Stimulated activated CD8-positive, alpha-beta memory T cell treated with anti-CD3 and anti-CD28 coated beads, Interleukin-7, amount 100 ng/mL, for 1 hour (primary cell): ENCODE measurements around the gene LLGL1.
A peak's percentile ranks its signal among the peaks of the same experiment; 100 is the strongest.

Source experiments
- DNase-seq, 2 donors: peaks; one replicate each; pipeline ENCODE4 v3.0.0-alpha.2; 2020; ENCODE audit warnings: low read depth in 2 of 2

Gene LLGL1

DNA sequence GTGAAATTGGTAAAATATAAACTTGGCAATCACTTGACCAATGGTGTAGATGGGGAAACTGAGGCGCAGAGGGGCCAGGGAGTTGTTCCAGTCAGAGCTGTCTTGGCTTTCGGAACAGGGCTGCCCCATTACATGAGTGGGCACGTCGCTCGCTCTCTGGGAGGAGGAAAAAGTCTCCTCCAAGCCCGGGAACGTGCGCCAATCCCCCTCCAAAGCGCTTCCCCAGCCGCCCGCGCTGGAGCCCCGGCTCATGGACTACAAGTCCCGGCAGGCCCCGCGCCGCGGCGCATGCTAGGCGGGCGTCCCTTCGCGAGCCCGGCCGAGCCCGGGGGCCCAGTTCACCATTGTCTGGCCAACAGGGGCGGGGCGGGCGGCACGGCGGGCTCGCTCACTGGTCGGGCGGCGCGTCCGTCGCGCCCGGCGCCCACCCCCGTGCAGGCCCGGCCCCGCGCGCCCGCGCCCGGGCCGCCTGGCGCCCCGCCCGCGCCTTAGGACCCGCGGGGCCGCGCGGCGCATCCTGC lies at the start of gene LLGL1:
LLGL1 (plus strand) TSS at position 515 of the 521 bp plus-strand sequence. CDS start 48 bp downstream, outside the sequence.
- peak; percentile 89 to 93 for DNase-seq

- DNase-seq = no peak
Measured at GRCh38 chr17:18176176-18176575, 49.3 kb upstream of the LLGL1 start.

GRCh38 chr17:18177133-18177532 lies 48.3 kb upstream of the LLGL1 start:
- DNase-seq = no peak

- DNase-seq = no peak
Measured at GRCh38 chr17:18177722-18178121, 47.7 kb upstream of the LLGL1 start.

GRCh38 chr17:18179196-18179595 lies 46.2 kb upstream of the LLGL1 start:
- DNase-seq = no peak

DNA sequence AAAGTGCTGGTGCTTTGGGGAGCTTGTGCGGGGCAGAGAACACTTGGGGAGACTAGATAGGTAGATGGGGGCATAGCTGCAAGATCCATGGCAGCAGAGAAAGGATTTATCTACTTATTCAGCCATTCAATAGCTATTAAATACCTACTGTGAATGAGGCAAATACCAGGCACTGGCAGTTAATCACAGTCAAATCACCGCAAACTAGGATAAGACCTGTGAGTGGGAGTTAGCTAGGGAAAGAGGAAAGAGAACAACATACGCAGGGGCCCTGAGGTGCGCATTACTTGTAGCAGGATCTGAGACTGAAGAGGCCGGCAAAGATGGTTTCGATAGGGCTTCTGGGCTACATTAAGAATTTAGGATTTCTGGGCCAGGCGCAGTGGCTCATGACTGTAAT lies 45.6 kb upstream of the LLGL1 start:
- DNase-seq = no peak

GRCh38 chr17:18181358-18181757 lies 44.1 kb upstream of the LLGL1 start:
- DNase-seq = no peak

DNA sequence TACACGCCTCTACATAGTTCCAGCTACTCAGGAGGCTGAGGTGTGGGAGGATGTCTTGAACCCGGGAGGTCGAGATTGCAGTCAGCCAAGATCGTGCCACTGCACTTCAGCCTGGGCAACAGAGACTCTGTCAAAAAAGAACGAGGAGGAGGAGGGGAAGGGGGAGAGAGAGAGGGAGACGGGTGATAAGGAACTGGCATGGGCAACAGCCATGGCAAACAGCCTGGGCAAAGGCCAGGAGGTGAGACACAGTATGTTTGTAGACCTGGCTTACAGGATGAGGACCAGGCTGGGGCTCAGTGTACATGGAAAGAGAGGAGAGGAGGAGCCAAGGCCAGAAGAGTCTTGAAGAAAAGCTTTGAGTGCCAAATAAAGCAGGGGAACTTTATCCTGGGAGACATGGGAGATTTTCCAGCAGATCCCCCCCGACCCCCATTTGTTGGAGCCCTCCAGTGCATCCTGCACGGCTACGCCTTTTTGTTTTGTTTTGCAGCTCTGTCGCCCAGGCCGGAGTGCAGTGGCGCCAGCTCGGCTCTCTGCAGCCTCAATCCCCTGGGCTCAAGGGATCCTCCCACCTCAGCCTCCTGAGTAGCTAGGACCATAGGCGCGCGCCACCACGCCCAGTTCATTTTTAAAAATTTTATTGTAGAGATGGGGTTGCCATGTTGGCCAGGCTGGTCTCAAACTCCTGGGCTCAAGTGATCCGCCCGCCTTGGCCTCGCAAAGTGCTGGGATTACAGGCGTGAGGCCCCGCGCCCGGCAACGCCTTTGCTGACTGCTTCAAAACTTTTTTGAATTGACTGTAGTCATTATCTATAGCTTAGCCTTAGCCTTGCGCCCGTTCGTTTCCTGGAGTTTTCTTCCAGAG lies 43.1 kb upstream of the LLGL1 start:
- DNase-seq = no peak

DNA sequence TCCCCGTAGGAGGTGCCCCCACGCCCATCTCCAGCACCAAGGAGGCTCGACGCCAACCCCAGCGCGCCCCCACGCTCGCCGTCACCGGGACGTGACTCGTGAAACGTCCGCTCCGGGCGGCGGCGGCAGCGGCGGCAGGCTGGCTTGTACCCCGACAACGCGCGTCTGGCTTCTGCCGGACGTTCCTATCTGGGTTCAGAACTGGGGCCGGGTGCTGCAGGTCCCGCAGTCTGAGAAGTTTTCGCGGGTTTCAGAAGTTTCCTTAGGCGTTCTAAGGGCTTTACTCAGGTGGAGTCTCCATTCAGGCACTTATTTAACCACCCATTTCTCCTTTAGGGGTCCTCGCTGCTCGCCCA lies 42.5 kb upstream of the LLGL1 start:
- DNase-seq = peak; percentile 59 to 63

DNA sequence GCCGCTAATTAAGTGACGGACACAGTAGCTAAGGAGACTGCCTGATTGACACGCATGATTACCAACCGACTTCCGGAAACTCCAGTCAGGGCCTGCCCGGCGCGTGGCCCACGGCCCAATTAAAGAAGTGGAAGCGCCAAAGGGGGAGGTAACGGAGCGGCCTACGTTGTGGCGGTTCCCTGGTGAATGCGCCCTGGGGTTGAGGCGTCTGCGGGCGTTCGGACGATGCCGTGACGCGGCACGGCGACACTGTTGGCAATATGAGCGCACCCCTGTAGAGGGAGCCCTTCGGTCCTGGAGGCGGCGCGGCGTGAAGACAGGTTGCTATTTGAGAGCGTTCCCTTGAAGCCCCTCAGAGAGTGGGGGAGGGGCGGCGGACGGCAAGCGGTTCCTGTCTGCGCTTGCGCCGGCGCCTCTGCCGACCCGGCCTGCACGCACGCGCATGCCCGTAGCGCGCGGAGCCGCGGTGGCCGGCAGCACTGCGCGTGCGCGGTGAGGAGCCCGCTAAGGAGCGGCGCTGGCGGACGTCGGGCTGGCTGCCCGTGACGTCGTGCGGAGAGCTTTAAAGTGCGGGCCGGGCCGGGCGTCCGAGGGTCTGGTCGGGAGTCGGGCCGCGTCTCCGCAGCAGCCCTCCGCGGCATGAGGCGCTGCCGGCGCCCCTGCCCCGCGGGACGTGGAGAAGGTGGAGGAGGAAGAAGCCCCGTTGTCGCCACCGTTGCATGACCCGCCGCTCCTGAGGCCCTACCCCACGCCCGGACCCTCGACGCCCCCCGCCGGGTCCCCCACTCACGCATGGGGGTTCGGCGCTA lies 41.9 kb upstream of the LLGL1 start, which contains the start of gene ALKBH5:
ALKBH5 (plus strand) TSS at position 495 of the 809 bp plus-strand sequence. CDS start 416 bp downstream, outside the sequence.
- peak; percentile 89 to 92 for DNase-seq

DNA sequence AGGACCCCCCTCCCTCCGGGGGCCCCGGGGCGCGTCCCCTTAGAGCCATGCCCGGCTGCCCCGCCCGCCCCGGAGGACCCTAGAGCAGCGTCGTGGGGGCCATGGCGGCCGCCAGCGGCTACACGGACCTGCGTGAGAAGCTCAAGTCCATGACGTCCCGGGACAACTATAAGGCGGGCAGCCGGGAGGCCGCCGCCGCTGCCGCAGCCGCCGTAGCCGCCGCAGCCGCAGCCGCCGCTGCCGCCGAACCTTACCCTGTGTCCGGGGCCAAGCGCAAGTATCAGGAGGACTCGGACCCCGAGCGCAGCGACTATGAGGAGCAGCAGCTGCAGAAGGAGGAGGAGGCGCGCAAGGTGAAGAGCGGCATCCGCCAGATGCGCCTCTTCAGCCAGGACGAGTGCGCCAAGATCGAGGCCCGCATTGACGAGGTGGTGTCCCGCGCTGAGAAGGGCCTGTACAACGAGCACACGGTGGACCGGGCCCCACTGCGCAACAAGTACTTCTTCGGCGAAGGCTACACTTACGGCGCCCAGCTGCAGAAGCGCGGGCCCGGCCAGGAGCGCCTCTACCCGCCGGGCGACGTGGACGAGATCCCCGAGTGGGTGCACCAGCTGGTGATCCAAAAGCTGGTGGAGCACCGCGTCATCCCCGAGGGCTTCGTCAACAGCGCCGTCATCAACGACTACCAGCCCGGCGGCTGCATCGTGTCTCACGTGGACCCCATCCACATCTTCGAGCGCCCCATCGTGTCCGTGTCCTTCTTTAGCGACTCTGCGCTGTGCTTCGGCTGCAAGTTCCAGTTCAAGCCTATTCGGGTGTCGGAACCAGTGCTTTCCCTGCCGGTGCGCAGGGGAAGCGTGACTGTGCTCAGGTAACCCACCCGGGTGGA lies 41.0 kb upstream of the LLGL1 start:
- peak; percentile 36 to 48 for DNase-seq

DNA sequence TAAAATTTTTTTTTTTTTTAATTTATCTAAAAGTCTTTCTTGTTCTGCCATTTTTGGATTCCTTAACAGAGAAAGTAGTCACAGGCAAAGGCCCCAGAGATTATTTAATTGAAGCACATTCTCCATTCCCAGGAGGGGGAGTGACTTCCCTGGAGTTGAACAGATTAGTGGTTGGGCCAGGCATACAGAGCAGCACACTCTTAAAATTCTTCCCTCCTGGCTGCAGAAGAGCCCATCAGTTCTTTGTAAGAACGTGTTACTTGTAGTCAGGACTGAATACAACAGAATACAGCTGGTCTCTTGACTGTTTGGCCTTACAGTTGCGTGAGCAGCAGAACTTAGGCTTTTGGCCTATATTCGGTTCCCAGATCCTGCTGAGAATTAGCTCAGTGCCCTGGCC lies 40.0 kb upstream of the LLGL1 start:
- DNase-seq = no peak

DNA sequence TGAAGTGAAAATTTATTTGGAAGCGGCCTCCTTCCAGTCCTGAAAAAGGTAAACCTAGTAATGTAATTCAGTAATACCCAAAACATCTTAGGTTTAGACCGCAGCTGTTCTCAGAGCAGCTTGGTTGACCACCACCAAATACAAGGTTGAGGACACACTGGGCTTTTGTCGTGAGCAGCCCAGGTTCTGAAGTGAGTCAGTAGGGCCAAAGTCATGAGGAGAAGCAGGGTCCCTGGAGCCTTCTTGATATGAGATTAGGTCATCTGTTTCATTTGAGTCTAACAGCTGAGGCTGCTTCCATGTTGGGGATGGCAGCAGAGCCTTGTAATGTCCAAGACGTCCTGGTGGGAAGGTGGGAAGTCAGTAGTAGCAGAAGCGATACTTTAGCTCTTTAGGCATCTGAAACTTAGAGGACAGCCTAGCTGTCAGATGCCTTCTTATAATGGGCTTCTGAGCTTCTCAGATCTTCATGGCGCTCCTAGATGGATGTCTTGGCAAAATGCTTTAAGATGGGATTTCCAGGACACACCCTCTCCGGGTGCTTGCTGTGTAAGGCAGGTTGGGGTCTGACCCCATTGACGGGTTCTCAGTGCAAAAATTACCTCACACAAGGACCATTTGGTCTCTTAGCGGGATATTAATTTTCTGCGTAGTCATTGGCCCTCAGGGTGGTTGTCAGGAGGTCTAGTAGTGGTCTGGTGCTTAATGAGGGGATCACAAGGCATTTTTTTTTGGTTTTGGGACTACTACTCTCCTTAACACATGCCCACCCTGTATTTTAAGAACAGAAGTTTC lies 39.4 kb upstream of the LLGL1 start:
- DNase-seq = no peak

DNA sequence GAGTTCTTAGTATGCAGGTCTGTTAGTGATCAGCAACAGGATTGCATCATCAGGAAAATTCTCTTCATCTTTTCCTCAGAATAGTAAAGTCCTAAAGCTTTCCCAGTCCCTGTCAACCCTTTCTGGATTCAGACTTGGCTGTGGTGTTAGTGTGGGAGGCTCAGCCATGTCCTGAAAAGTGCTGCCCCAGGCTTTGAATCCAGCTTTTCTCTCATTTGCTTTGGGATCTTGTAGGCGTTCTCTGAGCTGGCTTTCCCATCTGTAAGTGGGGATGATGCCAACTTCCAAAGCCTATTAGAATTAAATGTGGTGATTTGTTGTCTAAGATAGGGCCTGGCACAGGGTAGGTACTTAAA lies 38.8 kb upstream of the LLGL1 start:
- no peak for DNase-seq

DNA sequence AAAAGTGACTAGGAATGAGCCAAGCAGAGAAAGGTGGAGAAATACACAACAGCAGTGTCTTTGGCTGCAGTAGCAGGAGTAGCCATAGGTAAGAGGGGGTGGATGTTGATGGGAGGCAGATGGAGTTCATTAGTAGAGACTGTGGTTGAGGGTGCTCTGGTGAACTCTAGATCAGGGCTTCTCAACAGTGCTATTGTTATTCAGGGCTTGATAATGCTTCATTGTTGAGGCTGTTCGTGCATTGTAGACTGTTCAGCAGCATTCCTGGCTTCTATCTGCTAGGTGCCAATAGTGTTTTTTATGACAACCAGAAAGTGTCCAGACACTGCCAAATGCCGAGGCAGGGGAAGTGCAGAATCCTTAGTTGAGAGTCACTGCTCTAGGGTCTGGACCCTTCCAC lies 38.2 kb upstream of the LLGL1 start:
- DNase-seq = no peak

- no peak for DNase-seq
Measured at GRCh38 chr17:18187821-18188761, 37.3 kb upstream of the LLGL1 start.

DNA sequence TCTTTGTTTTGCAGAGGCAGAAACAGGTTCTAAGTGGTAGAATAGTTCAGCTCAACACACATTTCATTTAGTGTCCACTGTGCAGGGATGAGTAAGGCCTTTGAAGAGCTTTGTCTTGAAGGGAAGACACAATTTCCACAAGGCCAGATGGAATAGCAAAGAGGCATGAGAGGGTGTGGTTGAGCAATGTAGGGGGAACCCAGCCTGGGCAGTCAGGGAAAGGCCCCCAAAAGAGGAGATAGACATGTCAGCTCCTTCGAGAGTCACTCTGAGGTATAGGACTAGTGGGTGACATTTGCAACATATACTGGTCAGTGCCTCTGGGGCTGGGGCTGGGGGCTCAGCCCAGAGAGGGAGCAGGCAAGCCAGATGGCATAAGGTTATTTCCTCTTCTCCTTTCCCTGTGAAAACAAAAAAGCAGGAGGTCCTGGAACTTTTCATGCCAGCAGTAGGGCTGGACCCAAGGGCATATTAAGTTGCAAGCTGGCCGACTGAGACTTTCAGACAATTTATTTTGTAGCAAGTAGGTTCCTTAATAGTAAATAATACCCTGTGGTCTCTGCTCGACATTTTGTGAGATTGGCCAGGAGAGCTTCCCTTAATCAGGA lies 34.7 kb upstream of the LLGL1 start:
- no peak for DNase-seq

DNA sequence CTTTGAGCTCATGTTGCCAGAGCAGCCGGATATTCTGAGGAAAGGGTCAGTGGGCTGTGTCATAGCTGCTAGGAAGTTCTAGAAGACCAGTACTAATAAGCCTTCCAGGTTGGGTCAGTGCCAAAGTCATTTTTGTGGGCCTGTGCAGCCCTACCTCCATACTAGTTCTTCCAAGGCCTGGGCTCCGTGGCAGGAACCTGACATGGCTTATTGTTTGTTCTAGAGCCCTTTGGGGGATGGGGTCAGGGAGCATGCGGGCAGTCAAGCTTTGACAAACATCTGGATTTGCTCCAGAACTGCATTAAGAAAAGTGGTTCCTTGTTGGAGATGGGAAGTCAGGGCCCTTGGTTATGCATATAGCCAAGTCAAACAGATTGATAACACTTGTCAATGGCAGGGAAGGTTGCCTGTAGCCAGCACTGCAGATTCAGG lies 34.2 kb upstream of the LLGL1 start:
- no peak for DNase-seq

GRCh38 chr17:18191967-18192366 lies 33.5 kb upstream of the LLGL1 start:
- DNase-seq = no peak
